Measurements from ENCODE around the gene KCMF1. TPM values are rescaled to one million over a fixed set of nuclear protein-coding genes. Genes with fewer than 3 reads are reported as not detected.
A peak's percentile ranks its signal among the peaks of the same experiment; 100 is the strongest.

KCMF1 gene
- total RNA-seq, 3 donors from 2014 or later (not counting 1 experiment from before 2014, with no cell fraction given) = 70.8 to 81.4 (median 77.1) TPM

DNA sequence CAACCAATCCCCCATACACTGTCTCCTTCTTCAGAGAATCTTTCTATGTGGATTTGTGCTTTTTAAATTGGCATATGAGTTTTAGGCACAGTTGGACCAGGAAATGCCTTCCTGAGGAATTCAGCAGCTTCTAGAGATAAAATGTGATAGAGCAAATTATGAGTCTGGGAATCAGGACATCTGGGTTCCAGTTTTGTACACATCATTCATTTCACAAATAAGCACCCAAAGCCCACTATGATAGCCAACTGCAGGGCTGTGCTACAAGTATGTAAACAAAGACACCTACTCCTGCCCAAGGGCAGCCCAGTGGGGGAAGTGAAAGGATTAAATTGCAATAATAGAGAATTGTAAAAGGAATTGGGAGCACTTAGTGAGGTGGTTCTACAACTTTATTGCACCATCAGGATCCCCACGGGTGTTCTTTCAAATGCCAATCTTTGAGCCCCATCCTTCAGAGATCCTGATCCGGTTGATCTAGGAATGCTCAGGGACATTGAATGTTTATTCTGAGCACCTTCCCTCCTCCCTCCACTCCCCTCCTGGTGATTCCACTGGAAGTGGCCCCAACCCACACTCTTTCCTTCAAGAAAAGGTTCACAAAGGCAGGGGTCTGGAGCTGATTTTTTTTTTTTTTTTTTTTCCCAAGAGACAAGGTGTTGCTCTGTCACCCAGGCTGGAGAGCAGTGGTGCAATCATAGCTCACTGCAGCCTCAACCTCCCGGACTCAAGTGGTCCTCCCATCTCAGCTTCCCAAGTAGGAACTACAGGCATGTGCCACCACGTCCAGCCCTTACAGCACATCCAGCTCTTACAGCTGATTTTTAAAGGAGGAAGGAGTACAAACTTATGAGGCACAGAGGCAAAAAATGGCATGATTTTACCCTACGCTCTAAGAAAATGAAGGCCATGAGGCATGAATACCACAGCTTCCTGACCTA lies 11.1 kb upstream of the KCMF1 start:
- peaks cover 2% of the 10 kb centered on the region for H3K36me3 ChIP-seq (ENCODE audit: control insufficient read depth, insufficient read depth, low read length)
- H3K36me3 Mint-ChIP-seq = no peaks in the 10 kb centered on the region
- TF ChIP-seq, protein P1, sequence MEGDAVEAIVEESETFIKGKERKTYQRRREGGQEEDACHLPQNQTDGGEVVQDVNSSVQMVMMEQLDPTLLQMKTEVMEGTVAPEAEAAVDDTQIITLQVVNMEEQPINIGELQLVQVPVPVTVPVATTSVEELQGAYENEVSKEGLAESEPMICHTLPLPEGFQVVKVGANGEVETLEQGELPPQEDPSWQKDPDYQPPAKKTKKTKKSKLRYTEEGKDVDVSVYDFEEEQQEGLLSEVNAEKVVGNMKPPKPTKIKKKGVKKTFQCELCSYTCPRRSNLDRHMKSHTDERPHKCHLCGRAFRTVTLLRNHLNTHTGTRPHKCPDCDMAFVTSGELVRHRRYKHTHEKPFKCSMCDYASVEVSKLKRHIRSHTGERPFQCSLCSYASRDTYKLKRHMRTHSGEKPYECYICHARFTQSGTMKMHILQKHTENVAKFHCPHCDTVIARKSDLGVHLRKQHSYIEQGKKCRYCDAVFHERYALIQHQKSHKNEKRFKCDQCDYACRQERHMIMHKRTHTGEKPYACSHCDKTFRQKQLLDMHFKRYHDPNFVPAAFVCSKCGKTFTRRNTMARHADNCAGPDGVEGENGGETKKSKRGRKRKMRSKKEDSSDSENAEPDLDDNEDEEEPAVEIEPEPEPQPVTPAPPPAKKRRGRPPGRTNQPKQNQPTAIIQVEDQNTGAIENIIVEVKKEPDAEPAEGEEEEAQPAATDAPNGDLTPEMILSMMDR (IDR thresholded peaks at IDR 0.05) = no peak
- intact Hi-C loops (cut with micrococcal nuclease) = no loop called here
- H3K9me3 ChIP-seq (ENCODE audit: control insufficient read depth, insufficient read depth, low read length) = no peaks in the 10 kb centered on the region
- peak overlapping the region; percentile 36 for H3K27ac Mint-ChIP-seq
- H3K4me3 ChIP-seq (ENCODE audit: low read length) = no peak overlapping the region
- WGBS (ENCODE audit: insufficient coverage) = 84% methylated on average over 5 of the region's 5 CpGs
- no peak overlapping the region for H3K27ac ChIP-seq (ENCODE audit: low read length)
- no peaks in the 10 kb centered on the region for H3K27me3 Mint-ChIP-seq (ENCODE audit: low read depth in 2 of 2)
- H3K27me3 ChIP-seq (ENCODE audit: control insufficient read depth, insufficient read depth, low read length) = no peaks in the 10 kb centered on the region
- no peak for DNase-seq
- no peak for ATAC-seq
- no peak overlapping the region for H3K4me3 Mint-ChIP-seq
- H3K9me3 Mint-ChIP-seq = no peaks in the 10 kb centered on the region
- peaks cover 10% of the 10 kb centered on the region for H3K4me1 ChIP-seq (ENCODE audit: control insufficient read depth, insufficient read depth, low read length)
- peaks cover 29 to 35% of the 10 kb centered on the region in 2 donors for H3K4me1 Mint-ChIP-seq

DNA sequence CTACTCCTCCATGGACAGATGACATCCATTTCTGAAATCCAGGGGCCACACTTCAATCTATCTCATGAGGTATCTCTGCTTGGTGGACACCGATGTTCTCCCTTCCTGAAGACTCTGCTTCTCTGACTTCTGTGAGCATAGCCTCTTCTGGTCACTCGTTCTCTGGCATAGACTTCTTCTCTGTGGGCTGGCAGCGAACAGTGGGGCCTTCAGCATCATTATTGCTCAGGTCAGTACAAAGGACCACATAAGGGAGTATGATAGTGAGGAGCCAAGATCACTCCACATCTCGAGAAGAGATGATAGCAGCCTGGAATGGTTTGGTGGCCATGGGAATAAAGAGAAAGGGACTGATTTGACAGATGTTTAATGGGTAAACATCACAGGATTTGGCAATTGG lies 8.0 kb upstream of the KCMF1 start:
- no peak for DNase-seq
- intact Hi-C loops (cut with micrococcal nuclease) = no loop called here
- H3K9me3 Mint-ChIP-seq = no peaks in the 10 kb centered on the region
- no peaks in the 10 kb centered on the region for H3K36me3 Mint-ChIP-seq
- H3K9me3 ChIP-seq (ENCODE audit: control insufficient read depth, insufficient read depth, low read length) = no peaks in the 10 kb centered on the region
- peaks cover 38 to 46% of the 10 kb centered on the region in 2 donors for H3K4me1 Mint-ChIP-seq
- no peaks in the 10 kb centered on the region for H3K27me3 ChIP-seq (ENCODE audit: control insufficient read depth, insufficient read depth, low read length)
- peaks cover 15% of the 10 kb centered on the region for H3K4me1 ChIP-seq (ENCODE audit: control insufficient read depth, insufficient read depth, low read length)
- H3K27me3 Mint-ChIP-seq (ENCODE audit: low read depth in 2 of 2) = no peaks in the 10 kb centered on the region
- H3K27ac Mint-ChIP-seq = peak overlapping the region; percentile 7 to 37
- no peak for ATAC-seq
- H3K36me3 ChIP-seq (ENCODE audit: control insufficient read depth, insufficient read depth, low read length) = peaks cover 8% of the 10 kb centered on the region
- TF ChIP-seq, protein P1 (IDR thresholded peaks at IDR 0.05) = no peak
- H3K4me3 ChIP-seq (ENCODE audit: low read length) = no peak overlapping the region
- WGBS (ENCODE audit: insufficient coverage) = 99% methylated on average over 4 of the region's 4 CpGs
- H3K4me3 Mint-ChIP-seq = no peak overlapping the region
- H3K27ac ChIP-seq (ENCODE audit: low read length) = no peak overlapping the region

DNA sequence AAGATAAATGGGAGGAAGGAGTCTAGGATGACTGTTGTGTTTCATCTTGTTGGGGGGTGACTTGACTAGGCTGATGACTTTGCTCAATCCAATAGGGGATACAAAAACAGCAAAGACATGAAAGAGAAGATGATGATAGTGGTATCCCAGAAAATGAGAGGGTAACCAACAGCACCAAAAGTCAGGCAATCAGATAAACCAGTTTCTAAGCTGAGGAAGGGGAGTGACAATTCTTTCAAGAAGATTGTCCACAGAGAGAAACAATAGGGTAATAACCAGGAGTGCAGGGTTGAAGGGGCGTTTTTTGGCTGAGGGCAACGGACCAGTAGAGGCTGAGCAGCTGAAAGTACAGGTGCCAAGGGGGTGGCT lies 7.7 kb upstream of the KCMF1 start:
- Histone ChIP-seq H3K4me1 (ENCODE audit: control insufficient read depth, insufficient read depth, low read length) (peaks cover 16% of the 10 kb centered on the region), H3K9me3 (ENCODE audit: control insufficient read depth, insufficient read depth, low read length) (no peaks in the 10 kb centered on the region), H3K27ac (ENCODE audit: low read length) (no peak overlapping the region), H3K36me3 (ENCODE audit: control insufficient read depth, insufficient read depth, low read length) (peaks cover 8% of the 10 kb centered on the region), H3K27me3 (ENCODE audit: control insufficient read depth, insufficient read depth, low read length) (no peaks in the 10 kb centered on the region), H3K4me3 (ENCODE audit: low read length) (no peak overlapping the region)
- Mint-ChIP-seq H3K9me3 (no peaks in the 10 kb centered on the region), H3K36me3 (no peaks in the 10 kb centered on the region), H3K4me1 (peaks cover 42 to 50% of the 10 kb centered on the region in 2 donors), H3K4me3 (no peak overlapping the region), H3K27ac (peak overlapping the region; percentile 7 to 37), H3K27me3 (ENCODE audit: low read depth in 2 of 2) (no peaks in the 10 kb centered on the region)
- ATAC-seq = no peak
- intact Hi-C loops (cut with micrococcal nuclease) = no loop called here
- no peak for DNase-seq
- TF ChIP-seq, protein P1 (IDR thresholded peaks at IDR 0.05) = no peak
- WGBS (ENCODE audit: insufficient coverage) = 93% methylated on average over 2 of the region's 2 CpGs
